HG03095 (cell line): ENCODE data around the gene KRCC1.
A peak's percentile ranks its signal among the peaks of the same experiment; 100 is the strongest.

ENCODE experiments used
- ATAC-seq: cut with Tn5 transposase; IDR thresholded peaks from one replicate; pipeline ENCODE4 v1.9.1; 2021; ENCODE audit warnings: moderate library complexity; ENCODE audit not compliant: unreplicated experiment

KRCC1 gene

DNA sequence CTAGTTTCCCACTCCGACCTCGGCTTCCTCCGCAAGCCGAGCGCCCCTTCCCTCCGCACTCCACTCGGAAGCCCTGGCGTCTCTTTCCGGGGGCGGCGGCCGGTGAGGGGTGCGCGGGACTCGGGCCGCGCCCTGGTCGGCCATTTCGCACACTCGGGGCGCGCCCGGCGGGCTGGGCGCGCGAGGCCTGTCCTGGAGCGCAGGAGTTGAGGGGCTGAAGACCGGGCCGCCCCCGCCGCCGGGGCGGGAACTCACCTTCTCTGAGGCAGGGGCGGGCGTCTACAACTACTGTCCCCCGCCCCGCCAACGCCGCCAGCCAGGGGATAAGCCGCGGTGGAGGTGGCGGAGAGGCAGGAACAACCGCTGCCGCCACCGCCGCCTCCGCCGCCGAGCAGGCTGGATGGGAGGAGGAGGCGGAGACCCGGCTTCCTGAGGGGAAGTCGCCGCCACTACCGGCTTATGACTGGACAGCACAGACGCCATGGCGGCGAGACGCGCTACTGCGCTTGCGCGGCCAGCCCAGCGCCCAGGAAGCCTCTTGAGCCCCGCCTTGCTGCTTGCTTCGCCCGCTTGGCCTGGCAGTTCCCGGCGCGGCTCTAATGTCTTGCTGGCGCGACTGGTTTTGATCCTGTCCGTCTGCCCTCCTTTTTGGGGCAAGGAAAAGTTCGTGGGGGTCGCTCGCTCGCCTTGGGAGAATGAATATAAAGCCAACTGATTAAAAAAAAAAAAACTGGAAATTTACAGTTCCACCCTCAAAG is at the start of gene KRCC1:
Gene KRCC1 (minus strand): TSS at position 413 of the 758 bp plus-strand sequence. CDS start 27,220 bp downstream, outside the sequence.
- peak; percentile 92 for ATAC-seq

DNA sequence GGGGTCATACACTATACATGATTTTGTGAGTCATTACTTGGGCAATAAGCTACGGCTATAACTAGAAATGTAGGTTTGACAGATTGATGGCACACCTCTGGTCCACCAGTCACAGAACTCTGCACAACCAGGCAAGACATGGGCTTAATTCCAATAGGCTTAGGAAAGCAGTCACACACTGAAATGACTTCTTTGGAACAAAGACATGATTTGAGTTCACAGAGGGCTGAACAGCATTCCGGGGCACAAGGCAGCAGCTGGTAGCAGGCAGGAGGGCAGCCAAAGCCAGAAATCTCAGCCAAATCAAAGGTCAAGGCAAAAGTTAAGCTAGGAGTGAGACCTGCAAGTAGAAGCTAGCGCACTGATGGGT is 44.9 kb upstream of the KRCC1 start:
- no peak for ATAC-seq

DNA sequence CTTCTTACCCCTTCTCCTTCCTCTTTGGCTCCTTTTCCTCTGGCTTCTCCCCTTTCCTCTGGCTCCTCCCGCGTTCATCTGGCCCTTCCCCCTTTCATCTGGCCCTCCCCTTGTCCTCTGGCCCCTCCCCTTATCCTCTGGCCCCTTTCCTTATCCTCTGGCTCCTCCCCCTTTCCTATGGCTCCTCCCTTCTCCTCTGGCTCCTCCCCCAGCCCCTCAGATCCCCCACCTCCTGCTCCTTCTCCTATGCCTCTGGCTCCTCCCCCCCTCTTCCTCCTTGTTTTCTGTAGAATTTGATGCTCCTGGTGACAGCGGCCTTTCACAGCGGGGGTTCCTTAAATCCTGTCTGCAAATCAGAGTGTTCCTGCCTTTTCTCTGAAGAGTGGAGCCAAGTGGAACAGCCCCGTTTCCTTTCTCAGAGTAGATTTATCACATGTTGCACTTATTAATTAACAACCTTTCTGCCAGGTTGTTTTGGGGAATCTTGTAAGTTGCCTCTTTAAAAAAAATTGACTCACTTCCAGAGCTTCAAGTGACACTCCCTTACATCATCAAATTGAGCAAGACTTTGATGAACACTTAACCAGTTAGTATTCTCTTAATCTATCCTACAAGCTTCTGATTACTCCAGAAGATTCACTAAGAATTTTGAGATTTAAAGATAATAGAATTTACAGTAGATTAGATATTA is 44.4 kb upstream of the KRCC1 start:
- ATAC-seq: no peak

DNA sequence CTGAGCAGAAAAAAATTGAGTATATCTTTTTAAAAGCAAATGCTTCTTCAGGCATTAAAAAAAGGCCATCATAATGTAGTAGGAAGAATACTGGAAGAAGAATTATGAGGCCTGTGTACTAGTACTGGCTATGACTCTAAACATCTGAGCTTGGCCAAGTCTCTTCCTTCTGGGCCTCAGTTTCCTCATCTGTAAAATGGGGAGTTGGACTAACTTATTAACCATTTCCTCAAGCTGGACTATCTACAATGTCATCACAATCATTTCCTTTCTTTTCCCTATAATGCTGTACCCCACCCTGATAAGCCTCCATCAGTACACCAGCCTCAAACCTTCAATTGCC is 42.9 kb upstream of the KRCC1 start:
- ATAC-seq: no peak

DNA sequence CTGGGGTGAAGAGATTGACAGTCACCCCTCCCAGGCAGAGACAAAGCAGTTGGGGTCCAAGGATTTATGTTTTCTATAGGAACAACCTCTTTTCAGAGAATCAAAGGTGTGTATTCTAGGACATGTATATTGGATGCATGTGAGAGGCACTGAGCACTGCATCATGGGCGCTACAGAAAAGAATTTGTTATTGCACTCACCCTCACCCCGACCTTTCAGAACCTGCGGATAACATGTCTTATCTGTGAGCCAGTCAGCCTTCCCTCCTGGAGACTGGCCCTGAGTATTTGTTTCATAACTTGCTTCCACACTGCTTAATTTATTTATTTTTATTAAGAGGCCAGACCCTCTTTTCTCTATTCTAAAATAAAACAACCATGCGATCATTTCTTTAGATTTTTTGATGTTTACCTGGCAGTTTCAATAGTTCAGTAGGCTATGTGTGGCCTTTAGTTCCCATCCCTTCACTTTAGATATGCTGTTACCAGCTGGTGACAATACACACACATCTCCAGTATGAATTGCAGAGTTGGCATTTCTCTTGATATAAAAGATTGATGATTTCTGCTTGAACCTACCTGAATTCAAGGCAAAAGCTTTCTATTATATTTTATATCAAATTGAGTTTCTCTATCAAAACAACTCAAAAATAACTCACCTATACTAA is 42.4 kb upstream of the KRCC1 start:
- no peak for ATAC-seq

DNA sequence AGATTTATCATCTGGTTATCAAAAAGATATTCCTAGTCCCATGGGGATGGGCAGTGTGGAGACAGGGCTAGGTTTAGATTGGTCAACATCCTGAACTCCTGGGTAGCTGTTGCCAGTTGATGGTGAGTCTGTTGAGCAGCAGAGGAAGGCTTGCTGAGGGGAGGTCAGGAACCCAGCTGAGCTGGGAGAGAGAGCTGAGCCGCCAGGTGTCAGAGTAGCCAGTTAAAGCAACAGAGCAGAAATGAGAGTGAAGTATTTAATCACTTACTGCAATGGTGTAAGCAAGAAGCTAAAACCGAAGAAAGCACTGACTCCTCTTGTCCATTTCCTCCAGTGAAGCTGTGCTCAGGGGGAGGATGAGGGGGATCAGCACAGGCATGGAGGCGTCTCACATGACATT is 41.6 kb upstream of the KRCC1 start:
- ATAC-seq: no peak

DNA sequence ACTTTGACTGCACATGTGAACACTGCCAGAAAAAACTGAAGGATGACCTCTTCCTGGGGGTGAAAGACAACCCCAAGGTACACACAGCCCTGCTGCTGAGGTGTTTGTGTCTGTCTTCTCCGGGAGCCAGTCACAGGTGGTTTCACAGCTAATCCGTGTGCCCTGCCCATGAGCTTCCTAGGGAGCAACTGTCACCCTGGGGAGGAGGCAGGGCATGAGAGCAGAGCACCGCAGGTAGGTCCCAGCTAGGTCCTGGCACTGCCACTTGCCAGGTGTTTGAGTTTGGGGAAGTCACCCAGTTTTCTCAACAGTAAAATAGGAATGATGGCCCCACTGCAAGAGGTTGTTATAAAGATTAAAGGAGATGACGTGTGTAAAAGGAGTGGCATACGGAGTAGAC is 41.1 kb upstream of the KRCC1 start:
- no peak for ATAC-seq

DNA sequence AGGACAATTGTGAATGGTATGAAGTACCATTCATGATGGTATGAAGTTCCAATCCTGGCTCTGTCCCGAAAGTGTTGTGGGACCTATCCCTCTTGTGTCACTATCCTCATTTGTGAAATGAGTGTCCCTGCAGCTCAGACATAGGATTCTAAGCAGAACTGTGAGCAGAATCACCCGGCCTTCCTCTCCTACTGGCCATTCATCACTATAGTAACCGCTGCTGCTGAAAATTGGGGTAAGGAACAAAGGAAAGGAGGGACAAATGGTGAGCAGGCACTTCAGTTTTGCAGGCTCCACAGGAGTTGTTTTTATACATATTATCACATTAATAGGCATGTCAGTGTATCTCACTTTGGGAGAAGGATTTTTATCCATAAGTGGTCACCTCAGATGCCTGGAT is 39.4 kb upstream of the KRCC1 start:
- ATAC-seq: no peak

DNA sequence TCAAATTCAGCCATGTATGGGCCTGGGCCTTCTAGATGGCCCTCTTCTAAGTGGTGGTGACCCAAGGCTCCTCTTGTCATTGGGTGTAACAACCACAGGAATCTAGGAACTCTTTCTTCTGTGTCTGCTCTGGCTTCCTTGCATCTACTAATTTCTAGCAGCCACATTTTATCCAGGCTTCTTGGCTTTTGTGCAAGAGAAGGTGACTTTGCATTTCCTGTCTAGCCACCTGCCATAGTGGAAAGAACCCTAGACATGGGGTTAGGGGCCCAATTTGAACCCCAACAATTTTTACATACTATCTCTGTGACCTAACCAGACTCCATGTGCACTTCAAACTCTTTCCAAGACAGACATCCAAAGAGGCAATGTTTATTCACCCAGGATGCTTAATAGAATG is 37.2 kb upstream of the KRCC1 start:
- ATAC-seq: no peak

DNA sequence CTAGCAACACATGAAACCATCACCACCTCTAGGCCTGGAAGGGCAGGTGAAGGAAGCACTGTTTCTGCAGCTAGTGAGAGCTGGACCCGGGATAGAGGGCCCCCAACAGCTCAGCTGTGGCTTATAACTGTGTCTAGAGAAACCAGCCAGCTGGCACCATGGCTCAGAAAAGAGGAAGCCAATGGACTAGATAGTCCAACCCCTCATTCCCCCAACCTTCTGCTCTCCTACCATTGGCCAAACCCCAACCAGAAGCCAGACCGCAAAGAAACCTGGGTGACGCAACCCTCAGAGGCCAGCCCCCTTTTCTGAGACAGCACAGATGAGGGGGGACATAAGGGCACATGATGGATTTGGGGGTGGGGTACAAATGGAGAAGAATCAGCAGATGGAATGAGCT is 36.4 kb upstream of the KRCC1 start:
- ATAC-seq: no peak

DNA sequence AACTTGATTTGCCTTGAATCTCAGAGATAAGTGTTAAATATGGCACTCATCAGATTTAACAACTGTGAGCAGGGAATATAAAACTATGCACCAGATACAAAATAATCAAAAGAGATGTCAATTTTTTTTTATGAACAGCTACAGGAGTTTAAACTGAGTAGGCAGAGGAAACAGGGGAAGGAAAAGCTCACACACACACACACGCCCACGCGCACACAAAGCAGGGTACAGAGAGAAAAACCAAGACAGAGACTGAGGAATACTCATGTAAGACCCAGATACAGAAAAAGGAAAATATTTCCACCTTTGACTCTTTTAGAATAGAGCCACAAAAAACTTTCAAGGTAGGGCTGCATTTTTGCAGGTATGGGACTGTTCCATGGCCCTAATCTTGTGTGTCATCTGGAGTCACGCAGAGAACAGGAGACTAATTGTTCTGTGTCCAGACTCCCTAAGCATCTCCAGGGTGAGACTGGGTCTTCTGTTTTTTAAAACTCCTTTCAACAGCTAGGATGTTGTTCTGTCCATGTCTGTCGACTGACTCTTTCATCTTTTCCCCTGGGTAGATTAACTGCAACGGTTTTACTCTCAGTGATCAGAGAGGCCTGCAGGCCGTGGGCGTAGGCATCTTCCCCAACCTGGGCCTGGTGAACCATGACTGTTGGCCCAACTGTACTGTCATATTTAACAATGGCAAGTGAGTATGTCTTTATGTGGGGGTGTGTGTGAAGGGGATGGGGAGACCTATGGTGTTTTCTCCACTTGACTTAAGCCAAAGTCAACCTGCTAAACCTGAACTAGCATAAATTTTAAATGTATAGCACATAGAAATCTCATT is 35.1 kb upstream of the KRCC1 start:
- no peak for ATAC-seq

DNA sequence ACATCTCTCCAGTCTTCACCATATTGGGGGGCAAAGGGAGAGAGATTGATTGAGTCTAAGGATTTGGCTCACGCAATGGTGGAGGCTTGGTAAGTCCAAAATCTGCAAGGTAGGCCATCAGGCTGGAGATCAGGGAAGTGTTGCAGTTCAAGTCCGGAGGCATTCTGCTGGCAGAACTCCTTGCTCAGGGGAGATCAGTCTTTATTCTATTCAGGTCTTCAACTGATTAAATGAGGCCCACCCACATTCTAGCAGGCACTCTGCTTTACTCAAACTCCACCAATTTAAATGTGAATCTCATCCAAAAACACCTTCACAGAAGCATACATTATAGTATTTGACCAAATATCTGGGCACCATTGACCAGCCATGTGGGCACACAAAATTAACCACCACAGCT is 33.4 kb upstream of the KRCC1 start:
- ATAC-seq: no peak

DNA sequence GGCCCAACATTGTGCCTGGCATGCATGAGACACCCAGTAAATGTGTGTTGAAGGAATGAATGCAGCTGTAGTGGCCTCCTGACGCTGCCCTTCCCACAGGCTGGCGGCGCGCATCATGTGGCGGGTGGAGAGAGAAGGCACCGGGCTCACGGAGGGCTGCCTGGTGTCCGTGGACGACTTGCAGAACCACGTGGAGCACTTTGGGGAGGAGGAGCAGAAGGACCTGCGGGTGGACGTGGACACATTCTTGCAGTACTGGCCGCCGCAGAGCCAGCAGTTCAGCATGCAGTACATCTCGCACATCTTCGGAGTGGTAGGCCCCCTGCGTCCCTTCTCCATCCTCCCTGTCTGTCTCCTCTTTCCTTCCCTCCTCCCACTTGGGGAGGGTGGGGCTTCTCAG is 32.2 kb upstream of the KRCC1 start:
- no peak for ATAC-seq

DNA sequence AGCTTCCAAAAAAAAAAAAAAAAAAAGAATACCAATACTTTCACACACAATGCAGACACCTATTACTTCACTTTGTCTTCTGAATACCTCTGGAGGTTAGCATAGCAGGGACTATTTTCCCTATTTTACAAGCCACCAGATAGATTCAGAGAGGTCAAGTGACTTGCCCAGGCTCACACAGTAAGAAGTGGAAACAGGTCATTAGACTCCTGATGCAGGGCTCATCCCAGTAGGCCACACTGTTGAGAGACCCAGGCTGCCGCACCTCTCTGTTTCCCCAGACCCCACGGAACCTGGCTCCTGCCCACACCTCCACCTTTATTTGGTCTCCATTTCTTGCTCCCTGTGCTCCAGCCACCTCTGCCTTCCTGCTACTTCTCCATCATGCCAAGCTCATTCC is 31.5 kb upstream of the KRCC1 start:
- no peak for ATAC-seq

DNA sequence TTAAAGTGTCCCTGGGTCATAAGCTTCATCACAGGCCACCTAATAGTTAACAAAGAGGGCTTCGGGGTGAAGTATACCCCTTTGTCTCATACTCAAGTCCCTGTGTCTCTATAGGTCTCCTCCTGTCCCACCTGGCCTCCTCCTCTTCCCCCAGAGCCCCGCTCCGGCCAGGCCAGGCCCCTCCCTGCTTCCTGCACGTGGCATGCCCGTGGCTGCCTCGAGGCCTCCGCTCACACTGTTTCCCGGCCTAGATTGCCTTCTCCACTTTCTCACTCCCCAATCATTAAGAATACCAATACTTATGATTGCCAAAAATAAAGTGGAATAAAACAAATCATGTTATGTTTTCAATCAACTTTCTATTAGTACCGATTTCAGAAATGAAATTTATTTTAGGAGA is 30.8 kb upstream of the KRCC1 start:
- no peak for ATAC-seq

DNA sequence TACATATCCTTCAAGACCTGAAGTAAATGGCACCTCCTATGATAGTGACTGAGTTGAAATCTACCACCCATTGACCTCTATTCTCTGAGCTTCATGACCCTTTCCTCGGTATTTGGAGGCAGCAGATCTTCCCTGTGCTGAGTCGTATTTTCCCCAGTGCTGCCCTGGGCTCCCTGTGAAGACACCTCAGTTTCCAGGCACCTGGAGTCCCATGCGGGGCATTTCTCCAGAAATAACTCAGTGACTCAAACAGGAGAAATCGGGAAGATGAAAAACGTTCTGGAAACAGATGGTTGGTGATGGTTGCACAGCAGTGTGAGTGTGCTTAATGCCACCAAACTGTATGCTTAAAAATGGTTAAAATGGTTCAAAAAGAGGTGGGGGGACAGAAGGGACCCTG is 30.0 kb upstream of the KRCC1 start:
- no peak for ATAC-seq

DNA sequence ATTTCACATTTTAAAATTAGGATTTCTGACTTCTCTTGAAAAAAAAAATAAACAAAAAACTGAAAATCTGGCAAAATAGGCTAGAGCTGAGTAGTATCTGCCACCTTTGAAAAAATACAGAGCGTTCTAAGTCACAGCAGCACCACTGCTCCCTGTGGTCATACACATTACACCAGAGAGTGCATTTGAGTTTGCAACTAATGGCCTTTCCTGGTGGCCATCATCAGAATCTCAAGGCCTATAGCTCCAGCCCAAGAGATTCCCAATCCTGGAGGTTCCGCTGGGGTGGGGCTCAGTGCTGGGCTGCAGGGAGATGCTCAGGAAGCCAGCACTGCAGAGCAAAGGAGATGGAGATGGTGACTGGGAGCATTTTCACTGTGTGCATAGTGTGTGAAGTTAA is 29.5 kb upstream of the KRCC1 start:
- no peak for ATAC-seq

DNA sequence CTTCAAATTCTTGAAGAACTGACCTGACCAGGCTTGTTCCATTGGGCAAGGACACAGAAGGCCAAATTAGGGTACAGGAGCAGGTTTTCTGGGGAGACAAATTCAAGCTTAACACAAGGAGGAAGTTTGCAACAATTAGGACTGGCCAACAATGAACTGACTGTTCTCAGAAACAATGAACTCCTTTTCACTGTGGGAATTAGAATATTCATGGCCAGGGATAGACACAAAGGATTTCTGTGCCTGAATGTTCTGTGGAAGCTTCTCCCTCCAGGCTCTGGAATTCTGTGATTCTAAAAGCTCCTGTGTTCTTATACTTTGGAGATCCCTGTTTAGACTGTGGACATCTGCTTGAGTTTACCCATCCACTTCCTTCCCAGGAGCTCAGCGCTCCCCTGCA is 27.2 kb upstream of the KRCC1 start:
- no peak for ATAC-seq

DNA sequence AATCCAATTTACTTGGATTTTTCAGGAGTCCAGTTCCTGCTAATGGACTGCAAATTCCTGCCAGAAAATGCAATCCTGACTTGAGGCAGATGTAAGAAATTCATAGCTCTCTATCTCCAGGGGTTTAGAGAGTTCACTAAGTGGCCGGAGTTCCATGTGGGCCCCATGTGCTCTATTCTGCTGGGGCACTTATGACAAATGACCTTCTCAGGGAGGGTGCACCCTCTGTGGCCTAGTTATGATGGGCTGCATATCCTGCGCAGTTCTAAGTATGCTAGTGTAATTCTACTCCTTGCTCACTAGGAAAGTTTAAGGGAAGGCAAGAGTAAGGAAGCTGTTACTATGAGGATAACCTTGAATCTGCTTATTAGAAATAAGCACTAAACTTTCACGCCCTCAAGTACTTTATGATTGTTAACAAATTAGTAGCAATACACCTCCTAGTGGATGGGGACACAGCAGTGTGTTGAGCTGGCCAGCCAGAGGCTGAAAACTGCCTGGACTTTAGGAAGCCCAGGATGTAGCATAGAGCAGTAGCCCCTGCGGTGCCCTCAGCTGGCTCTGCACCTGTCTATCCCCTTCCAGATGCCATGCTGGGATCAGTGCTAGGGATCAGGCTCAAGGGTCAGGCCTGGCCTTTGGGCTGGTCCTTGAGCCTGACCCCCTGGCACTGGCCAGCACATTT is 26.5 kb upstream of the KRCC1 start:
- no peak for ATAC-seq

DNA sequence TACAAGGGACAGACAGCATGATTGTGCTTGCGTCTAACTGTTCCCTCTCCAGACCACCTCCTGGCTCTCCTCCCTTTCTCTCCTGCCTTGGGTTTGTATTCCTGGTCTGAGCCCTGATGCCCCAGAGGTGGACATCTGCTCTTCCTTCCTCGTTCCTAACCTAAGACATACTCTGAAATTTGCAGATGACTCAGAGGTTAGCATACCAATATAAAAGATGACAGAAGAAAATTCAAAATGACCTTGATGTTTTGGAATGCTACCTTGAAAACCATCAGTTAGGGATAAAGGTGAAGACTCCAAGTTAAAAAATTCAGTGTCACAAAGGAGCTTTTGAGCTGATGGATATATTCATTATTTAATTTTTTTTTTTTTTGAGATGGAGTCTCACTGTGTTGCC is 25.0 kb upstream of the KRCC1 start:
- no peak for ATAC-seq

DNA sequence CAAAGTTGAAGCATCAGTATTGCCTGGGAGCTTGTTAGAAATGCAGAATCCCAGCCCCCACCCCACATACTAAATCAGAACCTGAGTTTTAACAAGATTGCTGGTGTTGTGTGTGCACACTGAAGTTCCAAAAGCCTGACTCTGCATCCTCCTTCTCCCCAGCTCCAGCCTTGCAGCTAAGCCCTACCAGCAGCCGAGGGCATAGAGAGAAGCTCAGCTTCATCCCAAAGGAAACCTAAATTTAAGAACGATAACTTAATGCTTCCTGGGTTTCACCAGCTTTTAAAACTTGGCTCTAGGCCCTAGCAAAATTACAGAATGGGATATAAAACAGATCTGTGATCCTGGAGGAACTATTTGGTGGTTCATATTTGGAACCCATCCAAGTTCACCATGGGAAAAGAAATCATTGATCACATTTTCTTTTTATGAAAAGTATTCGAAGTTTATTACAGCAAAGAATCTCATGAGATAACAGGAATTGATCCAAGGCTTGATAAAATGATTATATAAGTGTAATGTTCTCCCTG is 23.1 kb upstream of the KRCC1 start:
- ATAC-seq: no peak
